OCI-LY7 (cell line): ENCODE data around the gene AOX1. TPM values are rescaled to one million over a fixed set of nuclear protein-coding genes. Genes with fewer than 3 reads are reported as not detected.

Source experiments
- BruUV-seq: library from RNA; stranded (reverse); fragments of 400-500 nt; replicated peaks from 2 replicates; lab custom pipeline; 2021; lab: Mats Ljungman, UMichigan
- CTCF ChIA-PET: fragments of 300-600 bp; sonication (Branson Sonifier 250); formaldehyde crosslinking; loops from one replicate; lab custom pipeline; 2022; ENCODE audit warnings: antibody characterized with exemption; ENCODE audit not compliant: unreplicated experiment; lab: Charles Lee
- POLR2A ChIA-PET: fragments of 300-600 bp; sonication (Branson Sonifier 250); formaldehyde crosslinking; loops from one replicate; lab custom pipeline; 2022; ENCODE audit warnings: antibody characterized with exemption; lab: Charles Lee
- DNase-seq: peaks from one replicate; pipeline ENCODE4 v3.0.0-alpha.2; 2015; ENCODE audit warnings: low spot score
- H2AFZ ChIP-seq: fragments of 200-600 bp; sonication (generic), shearing (Covaris generic); 2 replicates; pipeline ENCODE4 v1.6.1; 2014; ENCODE audit warnings: mild to moderate bottlenecking, antibody characterized with exemption, low read length, moderate library complexity
- H3K27ac ChIP-seq: fragments of 200-600 bp; sonication (generic); 2 replicates; pipeline ENCODE4 v1.5.1; 2014; ENCODE audit warnings: mixed run types, low read depth, mild to moderate bottlenecking, moderate library complexity, low read length, inconsistent platforms; ENCODE audit not compliant: poor library complexity, severe bottlenecking
- H3K36me3 ChIP-seq: fragments of 200-600 bp; sonication (generic); 2 replicates; pipeline ENCODE4 v1.6.1; 2014; ENCODE audit warnings: mild to moderate bottlenecking, antibody characterized with exemption, low read length, moderate library complexity, mixed read lengths; ENCODE audit not compliant: insufficient read depth
- H3K4me1 ChIP-seq: fragments of 200-600 bp; sonication (generic); 2 replicates; pipeline ENCODE4 v1.5.1; 2014; ENCODE audit warnings: mild to moderate bottlenecking, low read length; ENCODE audit not compliant: insufficient read depth, poor library complexity, severe bottlenecking
- H3K4me2 ChIP-seq: fragments of 200-600 bp; sonication (generic); 2 replicates; pipeline ENCODE4 v1.6.1; 2014; ENCODE audit warnings: mild to moderate bottlenecking, low read length
- H3K4me3 ChIP-seq: fragments of 200-600 bp; sonication (generic); 2 replicates; pipeline ENCODE4 v1.5.1; 2014; ENCODE audit warnings: mild to moderate bottlenecking, low read depth, low read length; ENCODE audit not compliant: poor library complexity, severe bottlenecking
- H3K79me2 ChIP-seq: fragments of 200-600 bp; sonication (generic); 2 replicates; pipeline ENCODE4 v1.6.1; 2016; ENCODE audit warnings: low read depth, mild to moderate bottlenecking, low read length, moderate library complexity, mixed read lengths; ENCODE audit not compliant: insufficient read depth
- H3K9me2 ChIP-seq: fragments of 200-600 bp; sonication (generic); 2 replicates; pipeline ENCODE4 v1.6.1; 2016; ENCODE audit warnings: mild to moderate bottlenecking, low read length, mixed read lengths; ENCODE audit not compliant: insufficient read depth
- H3K9me3 ChIP-seq: fragments of 200-600 bp; sonication (generic); 2 replicates; pipeline ENCODE4 v1.6.1; 2014; ENCODE audit warnings: mild to moderate bottlenecking, mixed run types, low read length, mixed read lengths
- H4K20me1 ChIP-seq: fragments of 200-600 bp; sonication (generic); 2 replicates; pipeline ENCODE4 v1.6.1; 2014; ENCODE audit warnings: mild to moderate bottlenecking, antibody characterized with exemption, low read length, moderate library complexity, mixed read lengths; ENCODE audit not compliant: insufficient read depth
- CTCF ChIP-seq: fragments of 200-600 bp; sonication (generic); conservative IDR thresholded peaks from 2 replicates; pipeline ENCODE4 v1.5.1; 2014; ENCODE audit warnings: mild to moderate bottlenecking, antibody characterized with exemption, low read length, moderate library complexity, mixed read lengths
- EZH2phosphoT487 ChIP-seq: fragments of 200-600 bp; sonication (generic); IDR thresholded peaks from 2 replicates; pipeline ENCODE4 v1.6.1; 2018; ENCODE audit warnings: low read depth, borderline replicate concordance, mild to moderate bottlenecking, mixed run types, antibody characterized with exemption, low read length, moderate library complexity, mixed read lengths
- intact Hi-C: fragments of 100-400 bp; cut with micrococcal nuclease; formaldehyde crosslinking; loops from one replicate; pipeline ENCODE4 v1.10.0; 2022; ENCODE audit not compliant: unreplicated experiment
- total RNA-seq, 2 experiments: library from RNA; depleted of rRNA in 1 of 2; stranded (reverse); fragments of >200 nt in 1 of 2; shearing (Covaris generic) in 1 of 2; gene quantifications; 2 replicates each; pipeline ENCODE4 v1.2.3, GENCODE V29; 2014 to 2022

AOX1 gene
- total RNA-seq, 2 experiments from 2014 or later: 0.06 TPM; not detected in 1

GRCh38 chr2:200716386-200716785, 130.6 kb downstream of the AOX1 start:
- Histone ChIP-seq H3K9me3 (no peaks in the 10 kb centered on the region), H3K36me3 (no peaks in the 10 kb centered on the region), H3K9me2 (no peaks in the 10 kb centered on the region), H2AFZ (peak overlapping the region; percentile 20; the same call in 1 of the 2 replicates), H3K79me2 (no peaks in the 10 kb centered on the region), H3K4me2 (no peak overlapping the region), H3K27ac (no peak overlapping the region), H3K4me1 (peaks cover 15% of the 10 kb centered on the region), H4K20me1 (no peaks in the 10 kb centered on the region), H3K4me3 (no peak overlapping the region)
- intact Hi-C loops: no loop called here
- POLR2A ChIA-PET: interaction anchor here (1.1 kb wide), 1 partner anchor 16 kb away, joined by 3 read pairs; no protein-coding TSS in a partner anchor
- no peak for TF ChIP-seq CTCF
- no peak for TF ChIP-seq EZH2phosphoT487
- BruUV-seq: no TSS peak
- DNase-seq: no peak
- CTCF ChIA-PET: no interaction called here

Other genes starting within 250 kb of the AOX1 start
- 10.9 and 12.7 TPM in 2 replicates for gene KCTD18, start 75.9 kb upstream of the AOX1 start, total RNA-seq (2014; rRNA removed; shearing (Covaris generic))
- 16.2 and 20.0 TPM in 2 replicates for gene KCTD18, start 75.9 kb upstream of the AOX1 start, total RNA-seq (2022)
- gene SGO2, start 59.8 kb upstream of the AOX1 start, total RNA-seq (2014; rRNA removed; shearing (Covaris generic)): 24.6 and 29.3 TPM in 2 replicates
- gene SGO2, start 59.8 kb upstream of the AOX1 start, total RNA-seq (2022): 55.3 and 62.5 TPM in 2 replicates
- gene BZW1, start 225.9 kb downstream of the AOX1 start, total RNA-seq (2014; rRNA removed; shearing (Covaris generic)): 177 and 180 TPM in 2 replicates
- 171 and 183 TPM in 2 replicates for gene BZW1, start 225.9 kb downstream of the AOX1 start, total RNA-seq (2022)